ENCODE data around the gene ADAMTS9.

DNA sequence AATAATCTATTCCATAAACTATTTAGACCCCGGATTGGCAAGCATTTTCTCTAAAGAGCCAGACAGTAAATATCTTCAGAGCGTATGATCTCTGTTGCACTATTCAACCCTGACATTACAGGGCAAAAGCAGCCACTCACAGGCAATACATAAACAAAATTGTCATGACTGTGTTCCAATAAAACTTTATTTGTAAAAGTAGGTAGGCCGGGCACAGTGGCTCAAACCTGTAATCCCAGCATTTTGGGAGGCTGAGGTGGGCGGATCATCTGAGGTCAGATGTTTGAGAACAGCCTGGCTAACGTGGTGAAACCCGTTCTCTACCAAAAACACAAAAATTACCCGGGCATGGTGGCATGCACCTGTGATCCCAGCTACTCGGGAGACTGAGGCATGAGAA is 66.5 kb downstream of the ADAMTS9 start:
- no peak for TF ChIP-seq EP300 (IDR thresholded peaks at IDR 0.05; ENCODE audit: borderline replicate concordance)
- no peak for TF ChIP-seq CEBPB (IDR thresholded peaks at IDR 0.05)
- no peak for TF ChIP-seq EGR1 (IDR thresholded peaks at IDR 0.05)
- no peak for TF ChIP-seq TEAD4 (IDR thresholded peaks at IDR 0.05)
- no peak for TF ChIP-seq YY1 (IDR thresholded peaks at IDR 0.05; ENCODE audit: low read depth)
- TF ChIP-seq TCF12 (IDR thresholded peaks at IDR 0.05; ENCODE audit: low read depth), result no peak
- TF ChIP-seq MAX (IDR thresholded peaks at IDR 0.05), result no peak

All from Ishikawa (cell line).